GM23338 (cell line): ENCODE data around the gene FAM120AOS. TPM values are rescaled to one million over a fixed set of nuclear protein-coding genes. Genes with fewer than 3 reads are reported as not detected.

Experiments
- ATAC-seq: fragments of 200-7000 bp; cut with Tn5 transposase; 3 replicates; pipeline ENCODE4 v1.9.1; 2020
- DNase-seq: peaks from one replicate; pipeline ENCODE4 v3.0.0-alpha.2; 2015; ENCODE audit warnings: low spot score
- H2AFZ ChIP-seq: fragments of 200-600 bp; sonication (generic); 2 replicates; pipeline ENCODE4 v1.8.0; 2016; ENCODE audit warnings: antibody characterized with exemption, mild to moderate bottlenecking, moderate library complexity
- H3F3A ChIP-seq: fragments of 200-600 bp; sonication (generic); replicated peaks from 2 replicates; pipeline ENCODE4 v1.8.0; 2017; ENCODE audit warnings: antibody characterized with exemption, mixed run types, low read depth
- H3K27ac ChIP-seq: fragments of 200-600 bp; sonication (generic); 2 replicates; pipeline ENCODE4 v1.6.1; 2016; ENCODE audit warnings: low read depth
- H3K27me3 ChIP-seq: fragments of 200-600 bp; sonication (generic); 2 replicates; pipeline ENCODE4 v1.8.0; 2016; ENCODE audit warnings: mild to moderate bottlenecking, mixed run types, moderate library complexity; ENCODE audit not compliant: insufficient read depth
- H3K36me3 ChIP-seq: fragments of 200-600 bp; sonication (generic); 2 replicates; pipeline ENCODE4 v1.8.0; 2016; ENCODE audit warnings: mild to moderate bottlenecking; ENCODE audit not compliant: insufficient read depth
- H3K4me1 ChIP-seq: fragments of 200-600 bp; sonication (generic); 2 replicates; pipeline ENCODE4 v1.8.0; 2016; ENCODE audit warnings: mild to moderate bottlenecking, moderate library complexity; ENCODE audit not compliant: insufficient read depth
- H3K4me2 ChIP-seq: fragments of 200-600 bp; sonication (generic); 2 replicates; pipeline ENCODE4 v1.7.1; 2017; ENCODE audit warnings: mixed run types
- H3K4me3 ChIP-seq: fragments of 200-600 bp; sonication (generic); 2 replicates; pipeline ENCODE4 v1.6.1; 2016; ENCODE audit warnings: mixed run types
- H3K79me2 ChIP-seq: fragments of 200-600 bp; sonication (generic); replicated peaks from 2 replicates; pipeline ENCODE4 v1.8.0; 2017; ENCODE audit warnings: mild to moderate bottlenecking; ENCODE audit not compliant: insufficient read depth
- H3K9me2 ChIP-seq: fragments of 200-600 bp; sonication (generic); 2 replicates; pipeline ENCODE4 v1.8.0; 2017; ENCODE audit not compliant: insufficient read depth
- H4K20me1 ChIP-seq: fragments of 200-600 bp; sonication (generic); replicated peaks from 2 replicates; pipeline ENCODE4 v1.8.0; 2017; ENCODE audit warnings: mild to moderate bottlenecking; ENCODE audit not compliant: insufficient read depth
- H3K27ac Mint-ChIP-seq: 2 replicates; pipeline ENCODE4 v1.8.0; 2020; ENCODE audit warnings: inconsistent platforms, mild to moderate bottlenecking, moderate library complexity, mixed read lengths
- H3K27me3 Mint-ChIP-seq: 3 replicates; pipeline ENCODE4 v1.8.0; 2022; ENCODE audit warnings: low read depth, mild to moderate bottlenecking, moderate library complexity, mixed read lengths, inconsistent platforms; ENCODE audit not compliant: insufficient read depth, poor library complexity
- H3K36me3 Mint-ChIP-seq: 3 replicates; pipeline ENCODE4 v1.8.0; 2021; ENCODE audit warnings: low read depth, mild to moderate bottlenecking, inconsistent platforms, moderate library complexity, mixed read lengths
- H3K4me1 Mint-ChIP-seq: 3 replicates; pipeline ENCODE4 v1.8.0; 2020; ENCODE audit warnings: mild to moderate bottlenecking, inconsistent platforms, mixed read lengths
- H3K4me3 Mint-ChIP-seq: 3 replicates; pipeline ENCODE4 v1.8.0; 2021; ENCODE audit warnings: moderate library complexity, mild to moderate bottlenecking, inconsistent platforms, mixed read lengths
- H3K9me3 Mint-ChIP-seq: 3 replicates; pipeline ENCODE4 v1.8.0; 2020; ENCODE audit warnings: moderate library complexity, mild to moderate bottlenecking, inconsistent platforms, mixed read lengths
- CREB1 ChIP-seq: fragments of 250-450 bp; sonication (Bioruptor Pico); IDR thresholded peaks from 2 replicates; pipeline ENCODE4 v1.5.0; 2020; ENCODE audit warnings: low read depth, mild to moderate bottlenecking, moderate library complexity
- EZH2 ChIP-seq: fragments of 200-600 bp; sonication (generic); IDR thresholded peaks from one replicate; pipeline ENCODE4 v1.8.0; 2017; ENCODE audit warnings: antibody characterized with exemption, mild to moderate bottlenecking, low read depth; ENCODE audit not compliant: unreplicated experiment
- EZH2phosphoT487 ChIP-seq: fragments of 200-600 bp; sonication (generic); IDR thresholded peaks from one replicate; pipeline ENCODE4 v1.8.1; 2018; ENCODE audit warnings: antibody characterized with exemption; ENCODE audit not compliant: unreplicated experiment
- JUNB ChIP-seq: IDR thresholded peaks from one replicate; pipeline ENCODE4 v1.6.1; 2016; ENCODE audit warnings: antibody characterized with exemption; ENCODE audit not compliant: unreplicated experiment
- NANOG ChIP-seq: IDR thresholded peaks from 2 replicates; pipeline ENCODE4 v1.6.1; 2016; ENCODE audit warnings: antibody characterized with exemption, borderline replicate concordance
- POLR2AphosphoS5 ChIP-seq: IDR thresholded peaks from 2 replicates; pipeline ENCODE4 v1.6.1; 2016; ENCODE audit warnings: antibody characterized with exemption, low read depth
- STAT1 ChIP-seq: IDR thresholded peaks from one replicate; pipeline ENCODE4 v1.6.1; 2016; ENCODE audit warnings: antibody characterized with exemption; ENCODE audit not compliant: unreplicated experiment
- ZNF114 ChIP-seq: fragments of 250-450 bp; sonication (Bioruptor Pico); IDR thresholded peaks from 2 replicates; pipeline ENCODE4 v1.5.0; 2020; ENCODE audit warnings: mild to moderate bottlenecking, moderate library complexity
- ZNF331 ChIP-seq: fragments of 250-450 bp; sonication (Bioruptor Pico); IDR thresholded peaks from 2 replicates; pipeline ENCODE4 v1.5.0; 2020; ENCODE audit warnings: low read depth, mild to moderate bottlenecking, moderate library complexity
- ZNF462 ChIP-seq: fragments of 250-450 bp; sonication (Bioruptor Pico); IDR thresholded peaks from 2 replicates; pipeline ENCODE4 v1.5.0; 2020; ENCODE audit warnings: mild to moderate bottlenecking, moderate library complexity
- polyA plus RNA-seq: library from polyadenylated mRNA; unstranded; fragments of >200 nt; fragmentation: Nextera tagmentation; extraction: Ambion mirVana; gene quantifications from 2 replicates; pipeline ENCODE4 v1.2.1, GENCODE V29; 2016
- total RNA-seq: library from RNA; depleted of rRNA; stranded (reverse); fragments of >200 nt; shearing (Covaris generic); gene quantifications from 2 replicates; pipeline ENCODE4 v1.2.3, GENCODE V29; 2014
- TF ChIP-seq, protein P1 (sequence below): IDR thresholded peaks from one replicate; pipeline ENCODE4 v1.6.1; 2018; ENCODE audit warnings: antibody characterized with exemption; ENCODE audit not compliant: unreplicated experiment
- TF ChIP-seq, protein P2 (sequence below): IDR thresholded peaks from 2 replicates; pipeline ENCODE4 v1.6.1; 2016; ENCODE audit warnings: antibody characterized with exemption
- TF ChIP-seq, protein P3 (sequence below), 2 experiments: fragments of 200-600 bp in 1 of 2; sonication (generic) in 1 of 2; conservative IDR thresholded peaks; 2 replicates each; pipeline versions ENCODE4 v1.5.1 to v1.6.1; 2016 to 2017; ENCODE audit warnings: antibody characterized with exemption in 2 of 2, low read depth in 2 of 2, mild to moderate bottlenecking in 2 of 2, moderate library complexity in 1 of 2

Gene FAM120AOS
- total and polyA plus RNA-seq, 2 experiments from 2014 or later = 31.5 to 40.4 TPM

DNA sequence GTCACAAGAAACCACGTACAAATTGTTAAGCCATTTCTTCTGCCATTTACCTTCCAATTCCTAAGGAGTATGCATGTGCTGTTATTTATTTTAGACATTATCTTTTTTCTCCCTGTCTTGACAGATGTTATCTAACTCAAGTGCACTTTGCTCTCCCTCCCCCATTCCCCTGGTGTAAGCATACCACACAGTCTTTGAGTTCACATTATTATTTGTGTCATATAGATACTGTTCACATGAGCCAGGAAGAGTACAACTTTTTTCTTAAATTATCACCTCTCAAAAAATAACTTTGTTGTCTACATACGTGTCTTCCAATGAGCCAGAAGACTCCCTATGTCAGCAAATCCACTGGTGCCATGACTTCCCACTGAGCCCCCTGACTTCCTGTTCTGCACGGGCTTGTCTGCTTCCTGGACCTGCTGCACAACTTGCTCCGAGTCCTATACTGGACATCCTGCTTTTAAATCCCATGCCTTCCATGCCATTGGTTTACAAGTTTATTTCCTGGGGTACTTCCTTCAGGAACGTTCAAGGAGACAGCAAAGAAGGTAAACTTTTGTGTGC, 21.8 kb downstream of the FAM120AOS start:
- no peaks in the 10 kb centered on the region for H3K27me3 ChIP-seq
- H3K4me3 ChIP-seq = no peak overlapping the region
- Mint-ChIP-seq H3K4me3 (no peak overlapping the region), H3K4me1 (peaks cover 4% of the 10 kb centered on the region; the same call in 2 of the 3 replicates), H3K9me3 (no peaks in the 10 kb centered on the region; the same call in 2 of the 3 replicates), H3K27me3 (peaks cover 5% of the 10 kb centered on the region), H3K36me3 (no peaks in the 10 kb centered on the region), H3K27ac (no peak overlapping the region)
- H3K9me2 ChIP-seq = no peaks in the 10 kb centered on the region
- no peaks in the 10 kb centered on the region for H3K79me2 ChIP-seq
- no peak for TF ChIP-seq CREB1 (CRISPR knock-in tag)
- no peak for TF ChIP-seq POLR2AphosphoS5
- TF ChIP-seq ZNF114 (CRISPR knock-in tag) = no peak
- no peak for TF ChIP-seq EZH2phosphoT487
- TF ChIP-seq, protein P1, sequence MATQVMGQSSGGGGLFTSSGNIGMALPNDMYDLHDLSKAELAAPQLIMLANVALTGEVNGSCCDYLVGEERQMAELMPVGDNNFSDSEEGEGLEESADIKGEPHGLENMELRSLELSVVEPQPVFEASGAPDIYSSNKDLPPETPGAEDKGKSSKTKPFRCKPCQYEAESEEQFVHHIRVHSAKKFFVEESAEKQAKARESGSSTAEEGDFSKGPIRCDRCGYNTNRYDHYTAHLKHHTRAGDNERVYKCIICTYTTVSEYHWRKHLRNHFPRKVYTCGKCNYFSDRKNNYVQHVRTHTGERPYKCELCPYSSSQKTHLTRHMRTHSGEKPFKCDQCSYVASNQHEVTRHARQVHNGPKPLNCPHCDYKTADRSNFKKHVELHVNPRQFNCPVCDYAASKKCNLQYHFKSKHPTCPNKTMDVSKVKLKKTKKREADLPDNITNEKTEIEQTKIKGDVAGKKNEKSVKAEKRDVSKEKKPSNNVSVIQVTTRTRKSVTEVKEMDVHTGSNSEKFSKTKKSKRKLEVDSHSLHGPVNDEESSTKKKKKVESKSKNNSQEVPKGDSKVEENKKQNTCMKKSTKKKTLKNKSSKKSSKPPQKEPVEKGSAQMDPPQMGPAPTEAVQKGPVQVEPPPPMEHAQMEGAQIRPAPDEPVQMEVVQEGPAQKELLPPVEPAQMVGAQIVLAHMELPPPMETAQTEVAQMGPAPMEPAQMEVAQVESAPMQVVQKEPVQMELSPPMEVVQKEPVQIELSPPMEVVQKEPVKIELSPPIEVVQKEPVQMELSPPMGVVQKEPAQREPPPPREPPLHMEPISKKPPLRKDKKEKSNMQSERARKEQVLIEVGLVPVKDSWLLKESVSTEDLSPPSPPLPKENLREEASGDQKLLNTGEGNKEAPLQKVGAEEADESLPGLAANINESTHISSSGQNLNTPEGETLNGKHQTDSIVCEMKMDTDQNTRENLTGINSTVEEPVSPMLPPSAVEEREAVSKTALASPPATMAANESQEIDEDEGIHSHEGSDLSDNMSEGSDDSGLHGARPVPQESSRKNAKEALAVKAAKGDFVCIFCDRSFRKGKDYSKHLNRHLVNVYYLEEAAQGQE = no peak
- no peak for TF ChIP-seq ZNF331 (CRISPR knock-in tag)
- TF ChIP-seq, protein P2, sequence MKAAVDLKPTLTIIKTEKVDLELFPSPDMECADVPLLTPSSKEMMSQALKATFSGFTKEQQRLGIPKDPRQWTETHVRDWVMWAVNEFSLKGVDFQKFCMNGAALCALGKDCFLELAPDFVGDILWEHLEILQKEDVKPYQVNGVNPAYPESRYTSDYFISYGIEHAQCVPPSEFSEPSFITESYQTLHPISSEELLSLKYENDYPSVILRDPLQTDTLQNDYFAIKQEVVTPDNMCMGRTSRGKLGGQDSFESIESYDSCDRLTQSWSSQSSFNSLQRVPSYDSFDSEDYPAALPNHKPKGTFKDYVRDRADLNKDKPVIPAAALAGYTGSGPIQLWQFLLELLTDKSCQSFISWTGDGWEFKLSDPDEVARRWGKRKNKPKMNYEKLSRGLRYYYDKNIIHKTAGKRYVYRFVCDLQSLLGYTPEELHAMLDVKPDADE = no peak
- no peak for TF ChIP-seq STAT1
- no peak for TF ChIP-seq NANOG
- no peak for TF ChIP-seq JUNB
- TF ChIP-seq ZNF462 = no peak
- no peak for TF ChIP-seq EZH2
- TF ChIP-seq, protein P3, sequence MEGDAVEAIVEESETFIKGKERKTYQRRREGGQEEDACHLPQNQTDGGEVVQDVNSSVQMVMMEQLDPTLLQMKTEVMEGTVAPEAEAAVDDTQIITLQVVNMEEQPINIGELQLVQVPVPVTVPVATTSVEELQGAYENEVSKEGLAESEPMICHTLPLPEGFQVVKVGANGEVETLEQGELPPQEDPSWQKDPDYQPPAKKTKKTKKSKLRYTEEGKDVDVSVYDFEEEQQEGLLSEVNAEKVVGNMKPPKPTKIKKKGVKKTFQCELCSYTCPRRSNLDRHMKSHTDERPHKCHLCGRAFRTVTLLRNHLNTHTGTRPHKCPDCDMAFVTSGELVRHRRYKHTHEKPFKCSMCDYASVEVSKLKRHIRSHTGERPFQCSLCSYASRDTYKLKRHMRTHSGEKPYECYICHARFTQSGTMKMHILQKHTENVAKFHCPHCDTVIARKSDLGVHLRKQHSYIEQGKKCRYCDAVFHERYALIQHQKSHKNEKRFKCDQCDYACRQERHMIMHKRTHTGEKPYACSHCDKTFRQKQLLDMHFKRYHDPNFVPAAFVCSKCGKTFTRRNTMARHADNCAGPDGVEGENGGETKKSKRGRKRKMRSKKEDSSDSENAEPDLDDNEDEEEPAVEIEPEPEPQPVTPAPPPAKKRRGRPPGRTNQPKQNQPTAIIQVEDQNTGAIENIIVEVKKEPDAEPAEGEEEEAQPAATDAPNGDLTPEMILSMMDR (conservative IDR thresholded peaks at IDR 0.05; ENCODE audit: low read depth in 2 of 2) = no peak
- no peak overlapping the region for H2AFZ ChIP-seq
- H4K20me1 ChIP-seq = no peaks in the 10 kb centered on the region
- 0 out of 2 replicates have a peak, but pooled peaks cover 4% of the 10 kb centered on the region for H3K4me1 ChIP-seq
- no peaks in the 10 kb centered on the region for H3F3A ChIP-seq
- ATAC-seq (no peak), DNase-seq (no peak)
- no peak overlapping the region for H3K4me2 ChIP-seq
- H3K36me3 ChIP-seq = no peaks in the 10 kb centered on the region
- H3K27ac ChIP-seq = no peak overlapping the region
